WTC11 (cell line): ENCODE results near the gene ANKRD13D. TPM values are rescaled to one million over a fixed set of nuclear protein-coding genes. Genes with fewer than 3 reads are reported as not detected.

ENCODE experiments used
- ATAC-seq: fragments of 200-7000 bp; cut with Tn5 transposase; 2 replicates; pipeline ENCODE4 v1.10.0; 2021; ENCODE audit warnings: mild to moderate bottlenecking, moderate library complexity
- CTCF ChIA-PET: fragments of 300-600 bp; sonication (Branson Sonifier 250); formaldehyde crosslinking; loops from one replicate; lab custom pipeline; 2021; ENCODE audit warnings: antibody characterized with exemption; lab: Charles Lee
- POLR2A ChIA-PET: fragments of 350-600 bp; sonication (Branson Sonifier 250); formaldehyde crosslinking; loops from one replicate; lab custom pipeline; 2021; ENCODE audit warnings: antibody characterized with exemption; lab: Charles Lee
- DNase-seq: peaks from one replicate; pipeline ENCODE4 v3.0.0; 2021; ENCODE audit warnings: low spot score
- H3K27ac Mint-ChIP-seq: 2 replicates; pipeline ENCODE4 v1.8.0; 2021; ENCODE audit warnings: mixed read lengths
- H3K27me3 Mint-ChIP-seq: 2 replicates; pipeline ENCODE4 v1.8.0; 2021; ENCODE audit warnings: low read depth, mild to moderate bottlenecking, moderate library complexity, mixed read lengths
- H3K36me3 Mint-ChIP-seq: 2 replicates; pipeline ENCODE4 v1.8.0; 2021; ENCODE audit warnings: mixed read lengths
- H3K4me1 Mint-ChIP-seq: 2 replicates; pipeline ENCODE4 v1.8.0; 2022; ENCODE audit warnings: mixed read lengths
- H3K4me3 Mint-ChIP-seq: 2 replicates; pipeline ENCODE4 v1.8.0; 2021; ENCODE audit warnings: mild to moderate bottlenecking, moderate library complexity, mixed read lengths
- H3K9me3 Mint-ChIP-seq: 2 replicates; pipeline ENCODE4 v1.8.0; 2021; ENCODE audit warnings: mixed read lengths
- ARID4B ChIP-seq: sonication (generic); formaldehyde crosslinking; IDR thresholded peaks from 2 replicates; pipeline ENCODE4 v1.8.0; 2023; ENCODE audit warnings: missing genetic modification reagents, mild to moderate bottlenecking, borderline replicate concordance
- E2F1 ChIP-seq: sonication (generic); formaldehyde crosslinking; IDR thresholded peaks from 2 replicates; pipeline ENCODE4 v1.8.0; 2022; ENCODE audit warnings: mild to moderate bottlenecking, missing genetic modification reagents
- ELF4 ChIP-seq: sonication (generic); formaldehyde crosslinking; IDR thresholded peaks from 2 replicates; pipeline ENCODE4 v1.8.1; 2022; ENCODE audit warnings: low read depth, mild to moderate bottlenecking, moderate library complexity, missing genetic modification reagents
- ETV6 ChIP-seq: sonication (generic); formaldehyde crosslinking; IDR thresholded peaks from 2 replicates; pipeline ENCODE4 v1.8.1; 2022; ENCODE audit warnings: mild to moderate bottlenecking, missing genetic modification reagents
- GABPB1 ChIP-seq: sonication (generic); formaldehyde crosslinking; IDR thresholded peaks from 2 replicates; pipeline ENCODE4 v1.8.1; 2023; ENCODE audit warnings: mild to moderate bottlenecking, missing genetic modification reagents
- HMGXB4 ChIP-seq: sonication (generic); formaldehyde crosslinking; IDR thresholded peaks from 2 replicates; pipeline ENCODE4 v1.8.1; 2023; ENCODE audit warnings: mild to moderate bottlenecking, moderate library complexity, missing genetic modification reagents
- JUN ChIP-seq: sonication (generic); formaldehyde crosslinking; IDR thresholded peaks from 2 replicates; pipeline ENCODE4 v1.8.0; 2023; ENCODE audit warnings: mild to moderate bottlenecking, missing genetic modification reagents
- MAX ChIP-seq: sonication (generic); formaldehyde crosslinking; IDR thresholded peaks from 2 replicates; pipeline ENCODE4 v1.8.0; 2022; ENCODE audit warnings: mild to moderate bottlenecking, missing genetic modification reagents
- ZNF219 ChIP-seq: sonication (generic); formaldehyde crosslinking; IDR thresholded peaks from 2 replicates; pipeline ENCODE4 v1.8.0; 2023; ENCODE audit warnings: missing genetic modification reagents, mild to moderate bottlenecking, borderline replicate concordance
- ZNF512 ChIP-seq: sonication (generic); formaldehyde crosslinking; IDR thresholded peaks from 2 replicates; pipeline ENCODE4 v1.8.1; 2022; ENCODE audit warnings: missing genetic modification reagents, borderline replicate concordance
- total RNA-seq: library from RNA; stranded (reverse); gene quantifications from 3 replicates; pipeline ENCODE4 v1.2.3, GENCODE V29; 2021
- TF ChIP-seq, protein P1 (sequence below): sonication (generic); formaldehyde crosslinking; IDR thresholded peaks from 2 replicates; pipeline ENCODE4 v1.8.1; 2022; ENCODE audit warnings: mild to moderate bottlenecking, moderate library complexity, missing genetic modification reagents
- TF ChIP-seq, protein P2 (sequence below): fragments of 250-450 bp; sonication (Bioruptor Pico); conservative IDR thresholded peaks from 2 replicates; pipeline ENCODE4 v1.9.0; 2021; ENCODE audit warnings: mild to moderate bottlenecking
- TF ChIP-seq, protein P3 (sequence below): sonication (generic); formaldehyde crosslinking; IDR thresholded peaks from 2 replicates; pipeline ENCODE4 v1.8.0; 2022; ENCODE audit warnings: mild to moderate bottlenecking, missing genetic modification reagents

Gene ANKRD13D
- total RNA-seq, 1 experiment from 2014 or later: 55.5 TPM

DNA sequence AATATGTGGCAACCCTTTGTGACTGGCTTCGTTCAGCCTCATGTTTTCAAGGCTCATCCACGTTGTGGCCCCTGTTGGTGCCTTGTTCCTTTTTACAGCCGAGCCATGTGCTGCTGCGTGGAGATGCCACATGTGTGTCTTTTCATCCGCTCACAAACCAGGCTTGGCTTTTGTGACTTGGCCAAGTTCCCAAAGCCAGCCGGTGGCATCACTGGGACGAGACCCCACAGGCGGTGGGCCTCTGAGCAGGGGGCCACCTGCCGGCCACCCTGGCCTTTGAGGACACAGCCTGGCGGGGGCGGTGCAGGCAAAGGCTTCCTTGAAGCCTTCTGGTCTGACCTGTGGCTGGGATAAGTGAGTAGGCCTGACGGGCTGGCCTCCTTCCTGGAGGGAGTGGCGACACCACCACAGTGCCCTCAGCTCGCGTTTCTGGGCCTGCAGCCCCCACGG is 12.3 kb upstream of the ANKRD13D start:
- peak overlapping the region; percentile 95 for H3K27ac Mint-ChIP-seq
- H3K27me3 Mint-ChIP-seq: no peaks in the 10 kb centered on the region
- DNase-seq (peak; percentile 49), ATAC-seq (peak; percentile 32)
- no peak for TF ChIP-seq GABPB1 (CRISPR knock-in tag)
- ChIA-PET POLR2A (interaction anchor here (0.5 to 2.2 kb wide), 5 partner anchors 10 to 339 kb away, joined by 3 to 15 read pairs (median 4); partner anchors contain the start of genes ANKRD13D, GRK2 and SSH3), CTCF (interaction anchor here (0.6 to 2.8 kb wide), 14 partner anchors 10 to 113 kb away, joined by 3 to 27 read pairs (median 4); partner anchors contain the start of genes ANKRD13D, GRK2 and SSH3)
- no peaks in the 10 kb centered on the region for H3K9me3 Mint-ChIP-seq
- peak overlapping the region; percentile 30; the same call in 1 of the 2 replicates for H3K4me3 Mint-ChIP-seq
- peaks cover 31% of the 10 kb centered on the region for H3K4me1 Mint-ChIP-seq
- peaks cover 11% of the 10 kb centered on the region for H3K36me3 Mint-ChIP-seq

DNA sequence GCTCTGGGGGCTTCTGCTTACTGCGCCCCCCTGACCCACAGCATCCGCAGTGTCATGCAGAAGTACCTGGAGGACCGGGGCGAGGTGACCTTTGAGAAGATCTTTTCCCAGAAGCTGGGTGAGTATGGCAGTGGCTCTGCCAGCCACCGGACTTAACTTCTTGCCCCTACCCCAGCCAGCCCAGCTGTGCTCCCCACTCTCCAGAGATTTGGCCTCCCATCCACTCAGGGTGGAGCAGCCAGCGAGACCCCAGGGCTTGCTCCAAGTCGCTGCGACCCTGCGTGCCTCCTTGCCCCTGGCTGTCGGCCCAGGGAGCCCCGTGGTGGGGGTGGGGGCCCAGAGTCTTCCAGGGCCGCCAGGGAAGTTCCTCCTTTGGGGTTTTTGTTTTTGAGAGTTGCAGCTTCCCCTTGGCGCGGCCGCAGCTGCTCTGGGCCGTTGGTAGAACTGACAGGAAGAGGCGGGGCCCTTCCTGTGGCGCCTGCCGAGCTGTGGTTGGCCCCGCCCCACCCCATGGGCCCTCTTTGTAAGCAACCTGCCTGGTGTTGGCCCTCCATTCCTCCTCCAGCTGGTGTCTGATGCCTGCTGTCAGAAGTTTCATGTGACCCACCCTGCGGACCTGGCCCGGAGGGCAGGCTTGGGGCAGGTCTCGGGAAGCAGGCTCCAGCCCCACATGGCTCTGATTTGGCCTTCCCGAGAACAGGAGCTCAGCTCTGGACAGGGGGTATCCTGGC is 11.7 kb upstream of the ANKRD13D start:
- POLR2A ChIA-PET: interaction anchor here (0.5 to 2.2 kb wide), 6 partner anchors 11 to 340 kb away, joined by 3 to 15 read pairs (median 4); partner anchors contain the start of genes ANKRD13D, GRK2 and SSH3
- peak overlapping the region; percentile 95 for H3K27ac Mint-ChIP-seq
- no peak for TF ChIP-seq E2F1
- no peak for TF ChIP-seq ARID4B (CRISPR knock-in tag)
- TF ChIP-seq ZNF219 (CRISPR knock-in tag): no peak
- no peak for TF ChIP-seq MAX
- TF ChIP-seq, protein P1, sequence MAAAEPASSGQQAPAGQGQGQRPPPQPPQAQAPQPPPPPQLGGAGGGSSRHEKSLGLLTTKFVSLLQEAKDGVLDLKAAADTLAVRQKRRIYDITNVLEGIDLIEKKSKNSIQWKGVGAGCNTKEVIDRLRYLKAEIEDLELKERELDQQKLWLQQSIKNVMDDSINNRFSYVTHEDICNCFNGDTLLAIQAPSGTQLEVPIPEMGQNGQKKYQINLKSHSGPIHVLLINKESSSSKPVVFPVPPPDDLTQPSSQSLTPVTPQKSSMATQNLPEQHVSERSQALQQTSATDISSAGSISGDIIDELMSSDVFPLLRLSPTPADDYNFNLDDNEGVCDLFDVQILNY (CRISPR knock-in tag): peak; percentile 53; the same call in 1 of the 2 replicates
- no peak for TF ChIP-seq ZNF512 (CRISPR knock-in tag)
- TF ChIP-seq ELF4 (CRISPR knock-in tag): no peak
- peak; percentile 45; the same call in 1 of the 2 replicates for TF ChIP-seq HMGXB4 (CRISPR knock-in tag)
- TF ChIP-seq JUN (CRISPR knock-in tag): no peak
- TF ChIP-seq, protein P2, sequence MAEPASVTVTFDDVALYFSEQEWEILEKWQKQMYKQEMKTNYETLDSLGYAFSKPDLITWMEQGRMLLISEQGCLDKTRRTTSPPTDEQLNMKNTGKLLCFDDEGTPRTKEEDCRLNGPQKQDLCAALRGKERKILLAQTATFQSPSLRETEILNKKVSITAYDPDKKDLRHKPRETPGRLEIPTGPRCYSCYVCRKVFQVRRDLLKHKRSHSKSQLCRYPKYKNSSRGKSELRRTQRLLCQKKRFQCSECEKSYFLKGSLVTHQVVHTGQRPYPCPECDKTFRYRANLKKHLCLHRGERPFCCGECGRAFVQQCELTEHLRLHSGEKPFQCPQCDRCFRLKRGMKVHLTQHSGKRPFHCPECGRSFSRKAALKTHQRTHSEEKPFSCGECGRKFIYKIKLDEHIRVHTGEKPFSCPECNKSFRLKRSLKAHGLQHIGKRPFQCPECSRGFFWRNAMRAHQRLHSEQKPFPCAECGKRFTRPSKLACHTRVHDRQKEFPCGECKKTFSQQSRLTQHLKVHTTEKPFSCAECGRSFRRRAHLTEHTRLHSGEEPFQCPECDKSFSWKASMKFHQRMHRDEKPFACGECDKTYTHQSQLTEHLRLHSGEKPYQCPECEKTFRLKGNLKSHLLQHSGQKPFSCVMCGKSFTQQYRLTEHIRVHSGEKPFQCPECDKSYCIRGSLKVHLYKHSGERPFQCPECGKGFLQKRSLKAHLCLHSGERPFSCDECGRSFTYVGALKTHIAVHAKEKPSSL (CRISPR knock-in tag): no peak
- TF ChIP-seq, protein P3, sequence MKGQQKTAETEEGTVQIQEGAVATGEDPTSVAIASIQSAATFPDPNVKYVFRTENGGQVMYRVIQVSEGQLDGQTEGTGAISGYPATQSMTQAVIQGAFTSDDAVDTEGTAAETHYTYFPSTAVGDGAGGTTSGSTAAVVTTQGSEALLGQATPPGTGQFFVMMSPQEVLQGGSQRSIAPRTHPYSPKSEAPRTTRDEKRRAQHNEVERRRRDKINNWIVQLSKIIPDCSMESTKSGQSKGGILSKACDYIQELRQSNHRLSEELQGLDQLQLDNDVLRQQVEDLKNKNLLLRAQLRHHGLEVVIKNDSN (CRISPR knock-in tag): no peak
- no peak for TF ChIP-seq ETV6

More for the DNA sequence above, 11.7 kb upstream of the ANKRD13D start:
- H3K27me3 Mint-ChIP-seq: no peaks in the 10 kb centered on the region
- peak overlapping the region; percentile 30; the same call in 1 of the 2 replicates for H3K4me3 Mint-ChIP-seq
- DNase-seq (peak; percentile 83), ATAC-seq (peak; percentile 84)
- peaks cover 26% of the 10 kb centered on the region for H3K4me1 Mint-ChIP-seq
- peaks cover 15% of the 10 kb centered on the region for H3K36me3 Mint-ChIP-seq
- no peaks in the 10 kb centered on the region for H3K9me3 Mint-ChIP-seq
- CTCF ChIA-PET: interaction anchor here (0.6 to 2.8 kb wide), 14 partner anchors 9 to 112 kb away, joined by 3 to 27 read pairs (median 4); partner anchors contain the start of genes ANKRD13D, GRK2 and SSH3
